Keratinocyte (primary cell): ENCODE data around the gene KLRC3.
"Not testable (repeated sequence)": the region's sequence is repeated elsewhere in the genome, so short reads cannot be mapped to it uniquely, and the experiment has no call there.

Source experiments
- EZH2 ChIP-seq: IDR thresholded peaks from one replicate; pipeline ENCODE4 v1.6.1; 2012; ENCODE audit warnings: inconsistent platforms, mild to moderate bottlenecking, low read length, moderate library complexity
- TF ChIP-seq, protein P1 (sequence below), 3 experiments: IDR thresholded peaks in 1 of 3; conservative IDR thresholded peaks in 1 of 3; optimal IDR thresholded peaks in 1 of 3; 2 replicates in 2 of 3; 3 replicates in 1 of 3; pipeline versions ENCODE3 to v1.5.1; 2011; ENCODE audit warnings: low read length in 3 of 3, mild to moderate bottlenecking in 3 of 3, moderate library complexity in 2 of 3, control low read depth in 1 of 3, inconsistent platforms in 1 of 3; ENCODE audit not compliant: insufficient read depth in 2 of 3; ENCODE audit errors: extremely low read depth in 1 of 3

- TF ChIP-seq, protein P1, sequence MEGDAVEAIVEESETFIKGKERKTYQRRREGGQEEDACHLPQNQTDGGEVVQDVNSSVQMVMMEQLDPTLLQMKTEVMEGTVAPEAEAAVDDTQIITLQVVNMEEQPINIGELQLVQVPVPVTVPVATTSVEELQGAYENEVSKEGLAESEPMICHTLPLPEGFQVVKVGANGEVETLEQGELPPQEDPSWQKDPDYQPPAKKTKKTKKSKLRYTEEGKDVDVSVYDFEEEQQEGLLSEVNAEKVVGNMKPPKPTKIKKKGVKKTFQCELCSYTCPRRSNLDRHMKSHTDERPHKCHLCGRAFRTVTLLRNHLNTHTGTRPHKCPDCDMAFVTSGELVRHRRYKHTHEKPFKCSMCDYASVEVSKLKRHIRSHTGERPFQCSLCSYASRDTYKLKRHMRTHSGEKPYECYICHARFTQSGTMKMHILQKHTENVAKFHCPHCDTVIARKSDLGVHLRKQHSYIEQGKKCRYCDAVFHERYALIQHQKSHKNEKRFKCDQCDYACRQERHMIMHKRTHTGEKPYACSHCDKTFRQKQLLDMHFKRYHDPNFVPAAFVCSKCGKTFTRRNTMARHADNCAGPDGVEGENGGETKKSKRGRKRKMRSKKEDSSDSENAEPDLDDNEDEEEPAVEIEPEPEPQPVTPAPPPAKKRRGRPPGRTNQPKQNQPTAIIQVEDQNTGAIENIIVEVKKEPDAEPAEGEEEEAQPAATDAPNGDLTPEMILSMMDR (optimal IDR thresholded peaks at IDR 0.05 in 1 of 3, IDR thresholded peaks at IDR 0.05 in 1 of 3, conservative IDR thresholded peaks at IDR 0.05 in 1 of 3; ENCODE audit: extremely low read depth in 1 of 3, insufficient read depth in 2 of 3, low read length in 3 of 3), result not testable (repeated sequence)
- not testable (repeated sequence) for TF ChIP-seq EZH2
These were observed 24.2 kb downstream of the KLRC3 start for GRCh38 chr12:10396176-10396575.
